K562 (cell line): ENCODE data around the gene RBMX. TPM values are rescaled to one million over a fixed set of nuclear protein-coding genes. Genes with fewer than 3 reads are reported as not detected.
A peak's percentile ranks its signal among the peaks of the same experiment; 100 is the strongest.

Experiments used
- ASH1L ChIP-seq: fragments of 450-650 bp; IDR thresholded peaks from 2 replicates; pipeline ENCODE4 v1.6.1; 2018; ENCODE audit warnings: borderline replicate concordance, mild to moderate bottlenecking, low read depth; ENCODE audit not compliant: partially characterized antibody
- CC2D1A ChIP-seq: fragments of 450-650 bp; IDR thresholded peaks from 2 replicates; pipeline ENCODE4 v1.6.1; 2017; ENCODE audit warnings: mild to moderate bottlenecking
- CEBPB ChIP-seq: fragments of 450-650 bp; IDR thresholded peaks from 2 replicates; pipeline ENCODE4 v1.6.1; 2016; ENCODE audit warnings: missing genetic modification characterization, missing compliant biosample characterization
- EGR1 ChIP-seq: fragments of 450-650 bp; conservative IDR thresholded peaks from 2 replicates; pipeline ENCODE4 v1.6.1; 2017; ENCODE audit warnings: mild to moderate bottlenecking
- ETV6 ChIP-seq, 3 experiments: fragments of 150-350 bp in 1 of 3; sonication (generic) in 1 of 3; formaldehyde crosslinking in 1 of 3; IDR thresholded peaks; 2 replicates each; pipeline versions ENCODE4 v1.6.1 to v1.8.0; 2014 to 2022; ENCODE audit warnings: borderline replicate concordance in 2 of 3, low read depth in 2 of 3, antibody characterized with exemption in 1 of 3, low read length in 1 of 3, mild to moderate bottlenecking in 1 of 3, missing genetic modification reagents in 1 of 3
- FOXP1 ChIP-seq: sonication (generic); formaldehyde crosslinking; IDR thresholded peaks from 2 replicates; pipeline ENCODE4 v1.8.0; 2022; ENCODE audit warnings: mild to moderate bottlenecking, missing genetic modification reagents
- HMBOX1 ChIP-seq: sonication (generic); IDR thresholded peaks from 2 replicates; pipeline ENCODE4 v1.6.1; 2016
- MCM7 ChIP-seq, 2 experiments: fragments of 450-650 bp; IDR thresholded peaks; 2 replicates each; pipeline ENCODE4 v1.6.1; 2016 to 2018
- MTA3 ChIP-seq: fragments of 450-650 bp; formaldehyde crosslinking; IDR thresholded peaks from 2 replicates; pipeline ENCODE4 v1.6.1; 2017; ENCODE audit warnings: mild to moderate bottlenecking, borderline replicate concordance
- NR2F6 ChIP-seq: fragments of 450-650 bp; formaldehyde crosslinking; IDR thresholded peaks from 2 replicates; pipeline ENCODE4 v1.4.0; 2020; ENCODE audit warnings: mild to moderate bottlenecking
- RNF219 ChIP-seq: fragments of 250-450 bp; sonication (Bioruptor Pico); IDR thresholded peaks from 2 replicates; pipeline ENCODE4 v1.5.0; 2022; ENCODE audit warnings: mild to moderate bottlenecking
- SMARCA5 ChIP-seq: fragments of 450-650 bp; IDR thresholded peaks from 2 replicates; pipeline ENCODE4 v1.6.1; 2016
- SMC3 ChIP-seq: conservative IDR thresholded peaks from 2 replicates; pipeline ENCODE4 v1.6.1; 2011; ENCODE audit warnings: low read depth, low read length, improper control_type of control experiment; ENCODE audit not compliant: insufficient read depth
- SPI1 ChIP-seq: IDR thresholded peaks from 2 replicates; pipeline ENCODE4 v1.6.1; 2011; ENCODE audit warnings: low read depth, low read length, control low read depth, borderline replicate concordance
- TAL1 ChIP-seq: fragments of 450-650 bp; IDR thresholded peaks from 2 replicates; pipeline ENCODE4 v1.6.1; 2016; ENCODE audit warnings: mild to moderate bottlenecking
- polyA plus RNA-seq, 8 experiments: library from polyadenylated mRNA; depleted of rRNA in 4 of 8; stranded (reverse) in 5 of 8; unstranded in 3 of 8; fragments of >200 nt; fragmentation: Nextera tagmentation in 2 of 8; fragmentation: Illumina TruSeq in 1 of 8; extraction: Ambion mirVana in 2 of 8; extraction: Trizol in 1 of 8; gene quantifications; 2 replicates each; pipeline versions ENCODE4 v1.2.1 to v1.2.3, GENCODE V29; 2011 to 2014; ENCODE audit warnings: inconsistent platforms in 1 of 8, missing spikeins in 1 of 8
- total RNA-seq, 7 experiments: library from RNA; depleted of rRNA in 6 of 7; stranded (reverse); fragments of >200 nt in 6 of 7; fragmentation: Illumina TruSeq in 2 of 7; extraction: Trizol in 2 of 7; gene quantifications; 2 replicates each; pipeline versions ENCODE4 v1.2.1 to v1.2.3, GENCODE V29; 2011 to 2021; ENCODE audit warnings: low replicate concordance in 1 of 7

The RBMX gene
- total and polyA plus RNA-seq, 9 of the 15 experiments (the other 6 are each of a cell fraction or from before 2014, with no cell fraction given) = 405 to 671 (median 540) TPM

GRCh38 chrX:136909706-136910564, 29.4 kb upstream of the RBMX start (continued):
- TF ChIP-seq RNF219 (CRISPR knock-in tag) = no peak
- TF ChIP-seq SPI1 = peak; percentile 78
- peak in 1 of 2 experiments; percentile 57; a peak in 1 of 4 replicates for TF ChIP-seq ETV6 (IDR thresholded peaks at IDR 0.05; ENCODE audit: borderline replicate concordance in 1 of 2, low read depth in 2 of 2, low read length in 1 of 2)
- no peak for TF ChIP-seq ETV6 (CRISPR knock-in tag; IDR thresholded peaks at IDR 0.05; ENCODE audit: borderline replicate concordance)
- peak; percentile 43; the same call in 1 of the 2 replicates for TF ChIP-seq SMARCA5
- no peak for TF ChIP-seq FOXP1
- TF ChIP-seq CEBPB (tag) = peak; percentile 93
- TF ChIP-seq EGR1 = peak; percentile 29; the same call in 1 of the 2 replicates
- no peak for TF ChIP-seq MTA3
- peak; percentile 56; the same call in 1 of the 2 replicates for TF ChIP-seq HMBOX1
- TF ChIP-seq SMC3 = no peak
- TF ChIP-seq NR2F6 (CRISPR knock-in tag) = no peak
- peak; percentile 45 for TF ChIP-seq ASH1L
- peak in 1 of 2 experiments; percentile 70; a peak in 1 of 4 replicates for TF ChIP-seq MCM7 (IDR thresholded peaks at IDR 0.05)
- TF ChIP-seq TAL1 = 0 out of 2 replicates have a peak, but pooled peaks have one; percentile 15
- TF ChIP-seq CC2D1A = peak; percentile 59
